Measurements from ENCODE around the gene SPACA4.
A peak's percentile ranks its signal among the peaks of the same experiment; 100 is the strongest.

Gene SPACA4

DNA sequence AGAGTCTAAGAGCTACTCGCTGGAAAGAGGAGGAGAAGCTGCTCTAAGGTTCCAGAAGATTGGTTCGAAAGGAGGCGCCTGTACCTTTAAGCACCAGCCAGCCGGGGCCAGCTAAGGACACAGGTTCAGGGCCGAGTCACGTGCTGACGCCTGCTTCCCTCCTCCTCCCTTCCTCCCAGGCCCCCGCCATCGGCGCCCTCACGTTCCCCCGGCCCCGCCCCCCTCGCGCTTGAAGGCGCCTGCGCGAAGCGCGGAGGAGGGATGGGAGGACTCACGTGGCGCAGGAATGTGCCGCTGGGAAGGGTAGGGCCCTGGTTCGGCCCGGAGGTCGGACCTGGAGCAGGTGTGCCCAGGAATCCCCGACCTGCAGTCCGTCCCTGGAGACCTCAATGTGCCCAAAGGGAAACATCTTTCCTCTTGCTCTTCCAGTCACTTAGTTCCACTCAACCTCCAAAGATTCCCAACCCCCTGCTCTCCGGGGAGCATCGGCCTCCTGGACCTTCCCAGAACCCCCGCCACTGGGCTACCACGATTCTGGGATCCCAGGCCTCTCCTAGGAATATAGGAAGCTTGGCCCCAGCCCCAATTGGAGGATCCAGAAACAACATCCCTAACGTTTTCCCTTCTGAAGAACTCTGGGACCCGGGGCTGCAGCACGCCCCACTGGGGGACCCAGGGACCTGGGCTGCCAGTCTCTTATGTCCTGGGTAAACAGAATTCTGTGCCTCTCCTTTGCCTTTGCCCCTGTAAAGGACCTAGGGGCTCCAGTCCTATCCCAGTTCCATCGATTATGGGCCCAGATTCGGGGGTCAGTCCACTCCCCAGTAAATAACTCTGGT, 28.1 kb downstream of the SPACA4 start:
- peak; percentile 49 for DNase-seq (ENCODE audit: low spot score)

DNA sequence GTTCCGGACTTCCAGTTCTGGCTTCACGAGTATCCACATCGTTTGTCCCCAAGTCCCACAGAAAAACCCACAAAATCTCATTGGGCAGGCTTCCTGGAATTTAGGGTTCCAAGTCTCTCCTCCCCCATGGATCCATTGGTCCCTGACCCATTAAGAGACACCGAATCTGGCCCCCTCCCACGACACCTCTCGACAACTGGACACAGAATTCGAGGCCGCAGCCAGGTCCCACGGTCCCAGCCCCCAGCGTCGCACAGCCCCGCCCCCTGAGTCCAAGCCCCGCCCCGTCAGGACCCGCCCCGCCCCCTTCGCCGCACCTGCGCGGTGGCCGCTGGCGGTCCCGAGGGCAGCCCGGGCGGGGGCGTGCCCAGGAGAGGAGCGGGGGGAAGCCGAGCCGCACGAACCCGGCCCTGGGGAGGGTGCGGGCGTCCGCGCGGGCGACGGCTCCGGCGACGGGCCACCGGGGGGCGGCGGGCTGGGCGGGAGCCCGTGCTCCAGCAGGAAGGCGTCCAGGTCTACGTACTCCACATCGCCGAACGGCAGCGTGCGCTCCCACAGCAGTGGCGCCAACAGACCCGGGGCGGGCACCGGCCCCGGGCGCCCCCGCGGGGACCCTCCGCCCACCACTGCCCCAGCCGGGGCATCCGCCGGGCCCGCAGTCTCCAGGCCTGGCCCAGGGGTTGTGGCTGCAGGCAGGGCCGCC, 28.9 kb downstream of the SPACA4 start:
- DNase-seq (ENCODE audit: low spot score), result no peak

DNA sequence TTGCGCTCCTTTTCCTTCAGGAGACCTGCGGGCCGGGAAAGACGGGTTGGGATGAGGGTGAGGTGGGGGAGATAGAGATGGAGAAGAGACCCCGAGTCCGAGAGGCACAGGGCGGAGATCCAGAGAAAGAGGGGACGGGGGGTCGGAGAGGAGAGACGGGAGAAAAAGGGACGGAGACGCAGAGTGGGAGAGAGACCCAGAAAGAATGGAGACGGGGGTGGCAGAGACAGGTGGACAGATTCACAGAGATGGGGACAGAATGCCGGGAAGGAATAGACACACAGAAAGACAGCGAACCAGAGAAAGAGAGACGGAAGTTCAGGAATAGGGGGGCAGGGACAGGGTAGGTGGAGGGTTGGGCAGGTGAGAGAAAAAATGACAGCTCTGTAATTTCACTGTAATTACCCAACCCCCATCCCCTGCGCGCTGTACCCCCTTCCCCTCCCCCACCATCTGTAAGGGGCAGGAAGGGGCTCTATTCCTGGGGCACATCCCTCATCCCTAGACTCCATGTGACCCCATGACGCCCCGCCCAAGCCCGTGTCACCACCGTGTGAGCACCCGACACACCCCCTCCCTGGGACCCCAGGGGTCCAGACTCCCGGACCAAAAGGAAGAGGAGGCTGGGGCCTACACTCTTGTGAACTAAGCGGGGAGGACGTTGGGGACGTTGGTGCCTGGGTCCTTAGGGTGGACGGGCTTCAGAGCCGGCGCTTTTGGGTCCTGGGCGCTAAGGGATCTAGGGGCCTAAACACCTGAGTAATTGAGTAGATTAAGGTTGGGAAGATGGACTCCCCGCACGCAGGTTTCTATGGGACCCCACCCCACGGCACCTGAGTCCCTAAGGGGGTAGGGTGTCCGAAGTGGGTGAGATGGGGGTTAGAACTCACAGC, 29.7 kb downstream of the SPACA4 start:
- no peak for DNase-seq (ENCODE audit: low spot score)

DNA sequence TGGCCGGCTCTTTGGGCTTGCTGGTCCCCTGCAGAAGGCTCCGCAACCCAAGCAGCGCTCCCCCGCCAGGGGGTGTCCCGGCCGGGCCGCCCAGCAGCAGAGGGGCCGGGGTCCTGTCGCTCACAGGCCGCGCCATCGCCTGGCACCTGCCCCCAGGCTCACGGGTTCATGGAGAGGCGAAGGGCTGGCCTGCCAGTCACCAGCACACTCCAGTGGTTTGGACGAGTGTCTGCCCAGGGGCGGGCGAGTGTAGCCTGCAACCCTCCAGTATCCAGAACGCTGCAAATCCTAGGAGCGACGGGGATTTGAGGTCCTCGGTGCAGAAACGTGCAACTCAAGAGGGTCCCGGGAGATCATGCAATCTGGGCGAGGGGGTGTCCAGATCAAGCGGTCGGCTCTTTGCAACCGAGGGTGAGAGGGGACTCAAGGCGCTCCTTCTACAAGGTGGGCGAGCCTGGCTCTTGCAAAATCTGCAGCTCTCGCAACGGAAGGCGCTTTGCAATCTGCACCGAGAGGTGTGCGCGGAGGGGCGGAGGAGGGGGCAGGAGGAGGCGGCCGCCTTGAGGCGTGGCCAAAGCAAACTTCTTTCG, 30.4 kb downstream of the SPACA4 start, which contains the start of gene DBP:
TSS of gene DBP (minus strand) at position 521 of the 590 bp plus-strand sequence. CDS start at position 136, 385 bp downstream.
- no peak for DNase-seq (ENCODE audit: low spot score)

DNA sequence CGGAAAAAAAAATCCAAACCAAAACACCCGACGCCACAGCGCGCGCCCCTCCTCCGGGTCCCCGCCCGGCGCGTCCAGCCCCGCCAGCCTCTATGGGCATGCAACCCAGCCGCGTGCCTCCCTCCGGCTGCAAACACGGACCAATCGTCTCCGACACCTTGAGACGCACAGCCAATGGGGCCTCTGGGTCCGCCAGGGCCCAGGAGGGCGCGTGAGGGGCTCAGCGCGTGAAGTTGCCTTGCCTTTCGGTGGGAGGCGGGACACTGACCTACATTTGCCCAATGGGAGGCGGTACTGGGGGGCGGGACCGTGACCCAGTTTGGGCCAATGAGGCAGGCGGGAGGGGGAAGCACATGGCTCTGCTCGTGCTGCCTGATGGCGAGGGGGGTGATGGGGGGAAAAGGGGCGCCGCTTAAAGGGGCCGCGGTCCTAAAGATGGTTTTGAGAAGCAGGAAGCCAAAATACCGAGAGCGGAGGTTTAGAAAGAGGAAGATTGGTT, 31.0 kb downstream of the SPACA4 start:
- peak; percentile 56 for DNase-seq (ENCODE audit: low spot score)

DNA sequence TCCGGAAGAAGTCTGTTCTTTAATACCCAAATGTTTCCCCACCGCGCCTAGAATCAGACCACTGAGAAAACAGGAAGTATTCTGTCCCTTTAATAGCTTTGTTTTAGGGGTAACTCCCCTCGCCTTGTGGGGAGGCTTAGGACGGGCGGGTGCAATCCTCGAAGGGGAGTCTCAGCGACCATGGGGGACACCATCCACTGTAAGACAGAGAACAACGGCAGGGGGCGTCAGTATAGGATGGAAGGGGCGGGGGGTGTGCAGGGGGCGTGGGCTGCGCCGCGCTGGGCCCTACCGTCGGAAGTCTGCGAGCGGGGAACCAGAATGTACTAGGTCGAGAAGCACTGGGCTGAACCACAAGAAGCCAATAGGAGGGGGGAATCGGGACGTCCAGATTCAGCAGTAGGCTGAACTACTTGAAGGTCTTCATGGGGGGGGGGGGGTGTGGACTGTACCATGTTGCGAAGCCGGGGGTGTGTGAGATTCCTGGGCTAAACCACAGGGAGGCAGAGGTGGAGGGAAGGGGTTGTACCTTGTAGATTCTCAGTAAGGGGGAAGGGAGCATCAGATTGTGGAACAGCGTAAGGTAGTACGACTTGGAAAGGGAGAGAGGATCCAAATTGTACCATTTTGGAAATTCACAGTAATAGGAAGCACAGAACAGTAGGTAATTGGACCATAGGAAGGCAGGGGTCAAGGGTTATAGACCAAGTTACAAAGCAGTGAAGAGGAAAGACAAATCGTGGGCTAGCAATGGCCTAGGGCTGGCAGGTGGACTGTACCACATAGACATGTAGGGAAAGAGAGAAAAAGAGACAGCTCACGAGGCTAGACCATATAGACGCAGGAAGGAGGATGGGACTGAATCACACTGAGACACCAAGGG, 31.6 kb downstream of the SPACA4 start:
- peak; percentile 39 for DNase-seq (ENCODE audit: low spot score)

DNA sequence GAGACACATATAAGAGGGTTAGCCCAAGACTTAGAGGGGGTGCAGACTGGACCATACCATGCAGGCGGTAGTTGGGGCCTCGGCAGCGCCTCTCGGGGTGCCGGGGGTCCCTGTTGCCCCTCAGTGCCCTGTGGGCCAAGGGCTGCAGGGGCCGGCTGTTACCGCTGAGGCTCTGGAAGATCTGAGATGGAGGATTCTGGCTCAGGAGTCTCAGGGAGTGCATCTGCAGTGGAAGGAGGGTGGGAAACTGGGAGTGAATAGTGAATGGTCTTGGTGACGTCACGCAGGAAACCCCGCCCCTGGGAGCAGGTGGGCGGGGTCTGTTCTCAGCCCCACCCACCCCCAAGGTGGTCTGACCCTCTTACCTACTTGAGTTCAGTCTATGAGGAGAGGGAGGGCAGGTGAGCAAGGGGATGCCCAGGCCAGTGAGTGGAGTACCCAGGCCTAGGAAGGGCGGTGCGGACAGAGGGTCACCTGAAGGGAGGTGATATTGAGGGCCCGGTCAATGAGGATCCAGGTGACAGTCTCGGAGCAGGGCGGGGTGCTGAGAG, 32.4 kb downstream of the SPACA4 start:
- DNase-seq (ENCODE audit: low spot score), result no peak

DNA sequence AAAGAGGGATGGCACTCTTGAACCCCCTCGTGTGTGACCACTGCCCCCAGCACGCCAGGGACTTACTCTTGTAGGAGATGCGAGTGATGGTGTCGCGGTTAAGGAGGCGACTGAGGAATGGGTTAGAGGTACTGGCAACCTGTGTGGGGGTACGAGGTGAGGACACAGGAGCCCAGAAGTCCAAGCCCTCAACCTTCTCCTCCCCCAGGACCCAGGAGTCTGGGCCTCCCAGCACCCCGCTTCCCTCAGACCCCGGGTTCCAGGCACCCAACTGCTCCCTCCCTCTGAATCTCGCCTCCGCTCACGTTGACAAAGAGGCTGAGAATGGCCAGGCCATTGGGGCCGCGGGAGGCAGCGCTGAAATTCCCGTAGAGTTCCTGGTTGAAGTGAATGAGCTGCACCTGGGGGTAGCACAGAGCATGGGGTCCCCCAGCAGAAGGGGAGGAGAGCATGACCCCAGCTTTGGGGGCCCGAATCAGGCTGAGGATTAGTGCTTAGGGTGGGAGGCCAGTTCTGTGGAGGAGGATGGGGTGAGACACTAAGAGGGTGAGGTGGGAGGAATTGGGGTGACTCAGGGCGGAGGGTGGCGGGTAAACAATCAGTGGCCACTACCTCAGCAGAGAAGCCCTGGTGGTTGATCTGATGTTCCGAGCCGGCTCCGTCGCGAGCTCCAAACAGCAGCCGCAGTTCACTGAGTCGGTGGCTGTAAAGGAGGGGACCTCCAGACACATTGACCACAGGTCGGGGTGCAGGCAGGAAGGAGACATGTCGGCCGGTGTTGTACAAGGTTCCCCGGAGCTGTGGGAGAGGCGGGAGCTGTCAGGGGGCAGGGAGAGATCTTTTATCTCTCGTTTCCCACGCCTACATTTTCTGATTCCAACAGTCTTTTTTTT, 33.2 kb downstream of the SPACA4 start:
- no peak for DNase-seq (ENCODE audit: low spot score)

DNA sequence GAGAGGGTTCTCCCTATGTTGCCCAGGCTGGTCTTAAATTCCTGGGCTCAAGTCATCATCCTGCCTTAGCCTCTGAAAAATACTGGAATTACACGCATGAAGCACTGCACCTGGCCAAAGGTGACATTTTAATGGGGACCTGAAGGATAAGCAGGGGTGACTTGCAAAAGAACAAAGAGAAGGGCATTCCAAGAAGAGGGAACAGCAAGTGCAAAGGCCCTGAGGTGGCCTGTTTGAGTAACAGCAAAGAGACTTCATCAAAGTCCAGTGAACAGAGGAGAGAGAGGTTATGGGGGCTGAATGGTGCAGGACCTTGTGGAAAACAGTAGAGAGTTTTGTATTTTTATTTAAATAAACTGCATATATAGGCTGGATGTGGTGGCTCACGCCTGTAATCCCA, 35.3 kb downstream of the SPACA4 start:
- DNase-seq (ENCODE audit: low spot score), result no peak

DNA sequence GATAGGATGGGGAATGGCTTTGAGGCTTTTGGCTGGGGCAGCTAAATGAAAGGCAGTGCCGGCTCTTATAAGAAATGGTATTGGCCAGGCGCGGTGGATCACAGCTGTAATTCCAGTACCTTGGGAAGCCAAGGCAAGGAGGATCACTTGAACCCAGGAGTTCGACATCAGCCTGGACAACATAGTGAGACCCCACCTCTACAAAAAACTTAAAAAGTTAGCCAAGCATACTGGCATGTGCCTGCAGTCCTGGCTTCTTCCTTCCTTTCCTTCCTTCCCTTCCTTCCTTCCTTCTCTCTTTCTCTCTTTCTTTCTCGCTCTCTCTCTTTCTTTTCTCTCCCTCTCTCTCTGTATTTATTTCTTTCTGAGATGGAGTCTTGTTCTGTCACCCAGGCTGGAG, 36.3 kb downstream of the SPACA4 start:
- no peak for DNase-seq (ENCODE audit: low spot score)

DNA sequence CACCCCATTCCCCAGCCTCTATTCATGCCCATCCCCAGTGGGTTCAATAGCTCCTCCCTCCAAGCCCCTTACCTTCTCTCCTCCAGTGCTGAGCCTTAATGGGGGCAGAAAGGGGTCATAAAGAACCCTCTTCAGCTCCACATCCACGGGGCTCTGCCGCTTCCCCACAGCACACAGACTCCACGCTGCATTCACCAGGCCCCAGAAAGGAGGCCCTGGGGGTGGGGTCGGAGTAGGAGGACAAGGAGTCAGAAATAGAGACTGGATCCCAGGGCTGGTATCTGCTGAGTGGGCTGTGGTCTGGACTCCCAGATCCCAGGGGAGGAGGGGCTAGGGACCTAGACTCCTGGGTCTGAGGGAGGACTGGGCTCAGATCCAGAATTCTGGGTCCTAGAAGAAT, 37.8 kb downstream of the SPACA4 start:
- no peak for DNase-seq (ENCODE audit: low spot score)

DNA sequence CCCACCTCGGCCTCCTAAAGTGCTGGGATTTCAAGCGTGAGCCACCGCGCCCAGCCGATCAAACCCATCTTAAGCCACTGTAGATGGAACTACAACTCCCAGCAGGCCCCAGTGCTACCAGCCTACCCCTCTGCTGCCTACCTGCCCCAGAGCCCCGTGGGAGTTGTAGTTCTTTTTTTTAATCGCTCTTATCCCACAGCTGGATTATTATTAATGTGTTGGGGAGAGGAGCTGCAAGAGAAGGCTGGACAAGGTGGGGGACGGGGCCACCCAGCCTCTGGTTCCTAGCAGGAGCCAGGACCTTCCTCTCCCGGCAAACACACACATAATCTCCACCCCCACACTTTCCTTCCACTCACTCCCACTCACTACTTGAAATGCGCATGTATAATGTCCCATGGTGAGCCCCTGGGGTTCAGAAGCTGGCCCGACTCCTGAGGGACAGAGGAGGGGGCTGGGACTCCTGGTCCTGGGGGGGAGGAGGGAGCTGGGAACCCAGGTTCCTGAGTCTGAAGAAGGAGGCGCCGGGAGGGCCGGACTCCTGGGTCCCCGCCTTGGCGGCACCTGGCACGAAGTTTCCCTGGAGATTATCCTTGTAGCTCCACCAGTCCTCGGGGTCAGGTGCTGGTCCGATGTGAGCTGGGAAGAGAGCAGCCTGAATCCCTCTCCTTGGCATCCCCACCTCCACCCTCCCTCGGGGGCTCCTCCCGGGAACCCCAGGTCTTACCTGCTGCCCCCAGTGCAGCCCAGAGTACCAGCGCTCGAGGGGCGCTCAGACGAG, 38.5 kb downstream of the SPACA4 start:
- peak; percentile 76 for DNase-seq (ENCODE audit: low spot score)

DNA sequence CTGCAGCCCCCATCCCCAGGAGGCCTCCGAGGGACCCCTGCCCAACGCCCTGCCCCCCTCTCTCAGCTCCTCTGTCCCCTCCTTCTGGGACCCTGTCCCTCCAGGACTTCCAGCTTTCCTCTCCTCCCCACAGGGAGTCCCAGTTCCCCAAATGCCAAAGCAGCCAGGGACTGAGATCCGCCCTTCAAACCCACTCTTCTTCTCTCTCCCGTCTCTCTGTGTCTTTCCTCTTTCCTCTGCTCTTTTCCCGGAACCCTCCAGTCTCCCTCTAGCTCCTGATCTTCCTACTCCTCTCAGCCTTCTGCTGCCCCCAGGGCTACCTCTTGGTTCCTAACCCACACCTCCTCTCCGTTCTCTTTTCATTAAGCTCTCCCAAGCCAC, 39.1 kb downstream of the SPACA4 start:
- no peak for DNase-seq (ENCODE audit: low spot score)

DNA sequence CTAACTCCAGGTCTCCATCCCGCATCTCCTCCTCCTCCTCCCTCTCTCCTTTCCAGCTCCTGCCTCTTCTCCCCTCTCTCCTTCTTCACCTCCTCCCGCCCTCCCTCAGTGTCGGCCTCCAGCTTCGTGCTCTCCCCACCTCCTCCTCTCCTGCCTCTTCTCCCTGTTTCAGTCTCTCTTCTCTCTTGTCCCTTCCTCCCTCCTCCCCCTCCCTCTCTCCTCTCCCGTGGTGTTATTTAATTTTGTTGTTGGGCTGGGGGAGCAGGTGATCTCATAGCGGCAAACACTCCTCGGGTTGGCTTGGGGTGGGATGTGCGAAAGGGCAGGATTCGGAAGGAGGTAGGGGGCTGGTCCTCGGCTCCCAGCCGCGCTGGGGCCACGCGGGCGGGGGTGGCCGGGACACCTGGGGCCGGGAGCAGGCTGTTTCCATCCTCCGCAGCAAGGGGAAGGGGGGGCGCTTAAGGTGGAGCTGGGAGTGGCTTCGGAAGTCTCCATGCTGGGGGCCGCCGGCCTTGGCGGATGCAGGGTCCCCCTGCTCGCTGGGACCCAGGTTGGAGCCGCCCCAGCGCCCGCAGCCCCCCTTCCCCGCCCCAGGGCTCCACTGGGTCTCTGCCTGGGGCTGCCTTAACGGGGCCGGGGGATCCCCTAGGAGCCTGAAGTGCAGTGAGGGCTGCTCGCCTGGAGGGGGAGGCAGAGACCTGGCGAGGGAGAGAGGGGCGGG, 39.6 kb downstream of the SPACA4 start, which contains the start of gene CA11:
TSS of gene CA11 (minus strand) at position 187 of the 721 bp plus-strand sequence. CDS start 555 bp downstream, outside the sequence.
- peak; percentile 76 for DNase-seq (ENCODE audit: low spot score)

DNA sequence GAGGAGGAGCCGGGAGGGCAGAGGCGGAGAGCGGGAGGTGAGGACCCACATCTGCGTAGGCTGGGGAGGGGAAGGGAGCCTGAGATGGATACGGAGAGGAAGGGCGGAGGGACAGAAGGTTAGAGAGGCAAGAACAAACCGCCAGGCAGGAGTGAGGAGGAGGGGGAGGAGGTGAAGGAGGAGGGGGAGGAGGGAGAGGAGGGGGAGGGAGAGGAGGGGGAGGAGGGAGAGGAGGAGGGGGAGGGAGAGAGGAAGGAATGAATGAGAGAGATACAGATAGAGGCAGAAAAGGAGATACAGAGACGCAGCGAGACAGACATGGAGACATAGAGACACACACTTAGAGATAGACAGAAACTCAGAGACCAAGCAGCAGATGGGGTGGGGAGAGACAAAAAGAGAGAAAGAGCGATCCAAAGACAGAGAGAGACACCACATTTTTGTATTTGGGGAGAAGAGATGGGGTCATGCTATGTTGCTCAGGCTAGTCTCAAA, 40.2 kb downstream of the SPACA4 start:
- no peak for DNase-seq (ENCODE audit: low spot score)

DNA sequence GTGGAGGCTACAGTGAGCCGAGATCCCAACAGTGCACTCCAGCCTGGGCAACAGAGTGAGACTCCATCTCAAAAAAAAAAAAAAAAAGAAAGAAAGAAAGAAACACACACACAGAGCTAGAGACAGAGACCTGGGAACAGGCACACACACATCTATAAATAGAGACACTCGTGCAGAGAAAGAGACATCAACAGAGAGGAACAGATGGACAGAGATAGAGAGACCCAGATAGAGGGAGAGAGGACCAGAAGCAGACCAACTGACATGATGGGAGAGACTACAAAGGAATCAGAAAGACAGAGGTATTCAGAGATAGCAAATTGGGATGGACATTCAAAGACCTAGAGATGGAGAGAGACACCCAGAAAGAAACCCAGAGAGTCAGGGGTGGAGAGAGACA, 41.6 kb downstream of the SPACA4 start:
- DNase-seq (ENCODE audit: low spot score), result no peak

DNA sequence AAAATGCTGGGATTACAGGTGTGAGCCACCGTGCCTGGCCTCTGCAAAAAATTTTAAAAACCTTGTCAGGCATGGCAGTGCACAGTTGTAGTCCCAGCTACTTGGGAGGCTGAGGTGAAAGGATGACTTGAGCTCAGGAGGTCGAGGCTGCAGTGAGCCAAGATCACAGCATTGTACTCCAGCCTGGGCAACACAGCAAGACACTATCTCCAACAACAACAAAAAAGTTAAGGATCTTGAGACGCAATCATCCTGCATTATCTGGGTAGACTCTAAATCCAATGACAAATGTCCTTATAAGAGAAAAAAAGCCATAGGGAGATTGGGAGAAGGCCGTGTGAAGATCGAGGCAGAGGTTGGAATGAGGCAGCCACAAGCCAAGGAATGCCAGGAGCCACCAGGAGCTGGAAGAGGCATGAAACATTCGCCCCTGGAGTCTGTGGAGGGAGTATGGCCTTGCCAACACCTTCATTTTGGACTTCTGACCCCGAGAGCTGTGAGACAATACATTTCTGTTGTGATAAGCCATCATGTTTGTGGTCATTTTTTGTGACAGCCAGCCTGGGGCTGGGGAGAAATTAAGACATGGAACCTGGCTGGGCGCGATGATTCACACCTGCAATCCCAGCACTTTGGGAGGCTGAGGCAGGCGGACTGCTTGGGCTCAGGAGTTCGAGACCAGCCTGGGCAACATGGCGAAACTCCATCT, 44.6 kb downstream of the SPACA4 start:
- no peak for DNase-seq (ENCODE audit: low spot score)

All from kidney capillary endothelial cell (primary cell).